SK-N-SH treated with all-trans-retinoic acid at 6 μM for 48 hours (cell line): ENCODE results near the gene UGT1A5.

Experiments
- ATAC-seq: fragments of 200-7000 bp; cut with Tn5 transposase; 3 replicates; pipeline ENCODE4 v1.9.1; 2020; ENCODE audit warnings: mild to moderate bottlenecking, moderate library complexity
- ARNTL ChIP-seq: fragments of 450-650 bp; formaldehyde crosslinking; IDR thresholded peaks from 2 replicates; pipeline ENCODE4 v1.5.0; 2020; ENCODE audit warnings: low read depth, mild to moderate bottlenecking, moderate library complexity, borderline replicate concordance
- BACH2 ChIP-seq: fragments of 250-450 bp; sonication (Bioruptor Pico); IDR thresholded peaks from 2 replicates; pipeline ENCODE4 v1.9.0; 2021; ENCODE audit warnings: mild to moderate bottlenecking, borderline replicate concordance
- CREB5 ChIP-seq: fragments of 250-450 bp; sonication (Bioruptor Pico); IDR thresholded peaks from 2 replicates; pipeline ENCODE4 v1.5.1; 2020; ENCODE audit warnings: low read depth, mild to moderate bottlenecking, moderate library complexity
- CSDC2 ChIP-seq: fragments of 250-450 bp; sonication (Bioruptor Pico); IDR thresholded peaks from 2 replicates; pipeline ENCODE4 v1.5.0; 2020; ENCODE audit warnings: mild to moderate bottlenecking, moderate library complexity
- CSRNP3 ChIP-seq: fragments of 250-450 bp; sonication (Bioruptor Pico); IDR thresholded peaks from 2 replicates; pipeline ENCODE4 v1.5.1; 2021; ENCODE audit warnings: mild to moderate bottlenecking, moderate library complexity
- ESRRG ChIP-seq: fragments of 250-450 bp; sonication (Bioruptor Pico); IDR thresholded peaks from 2 replicates; pipeline ENCODE4 v1.6.1; 2021; ENCODE audit warnings: mild to moderate bottlenecking
- GLIS3 ChIP-seq: fragments of 250-450 bp; sonication (Bioruptor Pico); IDR thresholded peaks from 2 replicates; pipeline ENCODE4 v1.5.0; 2020; ENCODE audit warnings: mild to moderate bottlenecking, moderate library complexity
- ISL1 ChIP-seq: fragments of 250-450 bp; sonication (Bioruptor Pico); IDR thresholded peaks from 2 replicates; pipeline ENCODE4 v2.1.2; 2022; ENCODE audit warnings: mild to moderate bottlenecking, moderate library complexity
- PPARA ChIP-seq: fragments of 250-450 bp; sonication (Bioruptor Pico); IDR thresholded peaks from 2 replicates; pipeline ENCODE4 v1.5.0; 2020; ENCODE audit warnings: mild to moderate bottlenecking, borderline replicate concordance
- RARB ChIP-seq: fragments of 250-450 bp; sonication (Bioruptor Pico); IDR thresholded peaks from 2 replicates; pipeline ENCODE4 v1.8.0; 2021; ENCODE audit warnings: mild to moderate bottlenecking, moderate library complexity
- SNAI2 ChIP-seq: fragments of 250-450 bp; sonication (Bioruptor Pico); IDR thresholded peaks from 2 replicates; pipeline ENCODE4 v1.5.0; 2020; ENCODE audit warnings: mild to moderate bottlenecking, moderate library complexity
- TOX ChIP-seq: fragments of 250-450 bp; sonication (Bioruptor Pico); IDR thresholded peaks from 2 replicates; pipeline ENCODE4 v1.8.0; 2021; ENCODE audit warnings: mild to moderate bottlenecking, moderate library complexity, borderline replicate concordance
- TSHZ2 ChIP-seq: fragments of 250-450 bp; sonication (Bioruptor Pico); IDR thresholded peaks from 2 replicates; pipeline ENCODE4 v1.5.0; 2020; ENCODE audit warnings: mild to moderate bottlenecking, moderate library complexity
- ZC3H10 ChIP-seq: fragments of 250-450 bp; sonication (Bioruptor Pico); IDR thresholded peaks from 2 replicates; pipeline ENCODE4 v1.5.1; 2021; ENCODE audit warnings: mild to moderate bottlenecking, moderate library complexity
- ZFP3 ChIP-seq: fragments of 250-450 bp; sonication (Bioruptor Pico); IDR thresholded peaks from 2 replicates; pipeline ENCODE4 v1.5.0; 2020; ENCODE audit warnings: mild to moderate bottlenecking, moderate library complexity
- ZFP30 ChIP-seq: fragments of 450-650 bp; formaldehyde crosslinking; IDR thresholded peaks from 2 replicates; pipeline ENCODE4 v1.5.0; 2022; ENCODE audit warnings: mild to moderate bottlenecking, moderate library complexity
- ZNF565 ChIP-seq: fragments of 450-650 bp; formaldehyde crosslinking; conservative IDR thresholded peaks from 2 replicates; pipeline ENCODE4 v1.5.0; 2020; ENCODE audit warnings: low read depth, mild to moderate bottlenecking, moderate library complexity
- ZNF70 ChIP-seq: fragments of 450-650 bp; formaldehyde crosslinking; IDR thresholded peaks from 2 replicates; pipeline ENCODE4 v1.5.0; 2020; ENCODE audit warnings: mild to moderate bottlenecking, moderate library complexity
- TF ChIP-seq, protein P1 (sequence below): fragments of 250-450 bp; sonication (Bioruptor Pico); IDR thresholded peaks from 2 replicates; pipeline ENCODE4 v1.8.0; 2020; ENCODE audit warnings: mild to moderate bottlenecking, moderate library complexity, borderline replicate concordance

Gene UGT1A5

DNA sequence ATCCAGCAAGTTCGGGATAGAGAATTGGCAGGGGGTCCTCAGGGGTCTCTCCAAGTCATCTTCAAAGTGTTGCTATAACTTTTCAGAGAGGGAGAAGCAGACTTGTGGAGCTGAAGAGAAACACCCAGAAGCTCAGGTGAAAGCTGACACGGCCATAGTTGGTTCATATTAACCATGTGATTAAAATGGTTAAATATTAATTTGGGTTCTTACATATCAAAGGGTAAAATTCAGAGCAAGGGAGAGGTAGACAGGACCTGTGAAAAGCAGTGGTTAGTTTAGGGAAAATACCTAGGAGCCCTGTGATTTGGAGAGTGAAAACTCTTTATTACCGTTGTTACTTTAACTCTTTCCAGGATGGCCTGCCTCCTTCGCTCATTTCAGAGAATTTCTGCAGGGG is 20.1 kb upstream of the UGT1A5 start, which contains the start of gene UGT1A6:
Gene UGT1A6, plus strand, starts transcription at position 243 of the 400 bp plus-strand sequence. Its CDS starts 115 bp downstream, at position 358.
- ATAC-seq = no peak
- TF ChIP-seq PPARA (no peak), ZNF565 (no peak), CREB5 (CRISPR knock-in tag) (no peak), CSRNP3 (CRISPR knock-in tag) (no peak), TSHZ2 (CRISPR knock-in tag) (no peak), SNAI2 (CRISPR knock-in tag) (no peak), ISL1 (CRISPR knock-in tag) (no peak), CSDC2 (CRISPR knock-in tag) (no peak)

DNA sequence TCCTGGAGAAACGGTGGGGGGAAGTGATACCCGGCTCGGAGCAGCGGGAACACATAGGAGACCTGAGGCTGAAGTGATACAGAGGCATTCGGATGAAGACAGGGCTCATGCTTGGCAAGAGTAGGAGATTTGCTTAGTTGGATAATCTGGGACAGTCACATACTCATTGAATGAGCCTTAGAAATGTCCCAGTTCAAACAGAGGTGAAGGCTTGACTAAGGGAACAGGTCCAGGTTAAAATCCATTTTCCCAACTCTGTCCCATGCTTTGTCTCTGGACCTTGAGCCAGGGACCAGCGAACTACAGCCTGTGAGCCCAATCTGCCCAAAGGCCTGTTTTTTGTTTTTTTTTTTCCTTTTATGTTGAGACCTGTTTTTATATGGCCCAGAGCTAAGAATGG is 18.7 kb upstream of the UGT1A5 start:
- ATAC-seq = no peak
- no peak for TF ChIP-seq ZFP30 (CRISPR knock-in tag)
- no peak for TF ChIP-seq ZFP3 (CRISPR knock-in tag)
- TF ChIP-seq ESRRG = no peak
- TF ChIP-seq PPARA = no peak
- no peak for TF ChIP-seq ARNTL
- TF ChIP-seq BACH2 (CRISPR knock-in tag) = no peak
- no peak for TF ChIP-seq CREB5 (CRISPR knock-in tag)
- no peak for TF ChIP-seq GLIS3 (CRISPR knock-in tag)

DNA sequence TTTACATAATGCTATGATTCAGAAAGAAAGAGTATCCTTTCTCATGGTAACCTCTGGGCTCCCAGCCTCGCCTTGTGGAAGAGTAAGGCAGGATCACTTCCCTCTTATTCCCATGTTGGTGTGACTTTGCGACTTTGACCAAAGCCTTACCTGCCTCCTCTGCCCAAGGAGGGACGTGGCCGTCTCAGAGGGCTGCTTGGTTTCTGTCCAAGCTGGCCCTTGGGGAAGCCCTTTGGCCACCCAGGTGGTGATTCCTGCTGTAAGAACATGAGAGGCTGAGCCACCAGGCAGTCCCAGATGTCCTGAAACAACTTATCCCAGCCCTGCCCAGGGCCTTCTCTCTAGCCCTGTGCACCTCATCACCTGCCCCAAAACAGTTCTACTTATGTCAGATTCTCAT is 14.0 kb upstream of the UGT1A5 start:
- TF ChIP-seq SNAI2 (CRISPR knock-in tag) = no peak
- TF ChIP-seq CSRNP3 (CRISPR knock-in tag) = no peak
- TF ChIP-seq TOX (CRISPR knock-in tag) = no peak
- TF ChIP-seq ZNF70 = no peak
- TF ChIP-seq ZNF565 = no peak
- TF ChIP-seq ESRRG = no peak
- no peak for TF ChIP-seq CREB5 (CRISPR knock-in tag)
- TF ChIP-seq ZFP30 (CRISPR knock-in tag) = no peak
- no peak for TF ChIP-seq RARB
- no peak for TF ChIP-seq ARNTL
- TF ChIP-seq GLIS3 (CRISPR knock-in tag) = no peak
- no peak for TF ChIP-seq ZC3H10
- TF ChIP-seq, all 23 proteins: peak for 0
- ATAC-seq = no peak

DNA sequence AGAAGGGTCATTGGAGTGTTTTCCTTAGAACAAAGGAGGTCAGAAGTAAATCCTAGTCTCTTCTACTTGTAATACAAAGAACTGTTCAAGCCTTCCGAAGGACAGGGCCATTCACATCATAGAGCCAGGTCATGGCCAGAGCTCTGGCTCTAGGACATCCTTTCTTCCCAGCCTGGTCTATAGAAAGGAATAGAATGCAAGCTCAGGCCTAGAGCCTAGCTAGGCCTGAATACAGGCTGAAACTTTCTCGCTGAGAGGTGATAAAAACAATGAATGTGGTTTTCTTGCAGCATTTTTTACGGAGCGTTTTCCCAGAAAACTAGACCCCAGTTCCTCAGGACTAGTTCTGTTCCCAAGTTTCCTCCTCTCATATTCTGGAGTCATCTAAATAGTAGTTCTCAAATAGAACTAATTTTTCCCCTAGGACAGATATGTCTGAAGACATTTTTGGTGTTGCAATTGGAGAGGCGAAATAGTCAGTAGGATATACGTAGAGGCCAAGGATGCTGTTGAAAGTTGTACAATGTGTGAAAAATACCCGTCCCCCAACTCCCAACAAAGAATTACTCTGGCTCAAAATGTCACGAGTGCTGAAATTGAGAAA is 13.2 kb upstream of the UGT1A5 start:
- TF ChIP-seq SNAI2 (CRISPR knock-in tag) (0 out of 2 replicates have a peak, but pooled peaks have one; percentile 11), ARNTL (no peak), TSHZ2 (CRISPR knock-in tag) (no peak), BACH2 (CRISPR knock-in tag) (no peak), ZC3H10 (no peak), PPARA (no peak)
- TF ChIP-seq, protein P1, sequence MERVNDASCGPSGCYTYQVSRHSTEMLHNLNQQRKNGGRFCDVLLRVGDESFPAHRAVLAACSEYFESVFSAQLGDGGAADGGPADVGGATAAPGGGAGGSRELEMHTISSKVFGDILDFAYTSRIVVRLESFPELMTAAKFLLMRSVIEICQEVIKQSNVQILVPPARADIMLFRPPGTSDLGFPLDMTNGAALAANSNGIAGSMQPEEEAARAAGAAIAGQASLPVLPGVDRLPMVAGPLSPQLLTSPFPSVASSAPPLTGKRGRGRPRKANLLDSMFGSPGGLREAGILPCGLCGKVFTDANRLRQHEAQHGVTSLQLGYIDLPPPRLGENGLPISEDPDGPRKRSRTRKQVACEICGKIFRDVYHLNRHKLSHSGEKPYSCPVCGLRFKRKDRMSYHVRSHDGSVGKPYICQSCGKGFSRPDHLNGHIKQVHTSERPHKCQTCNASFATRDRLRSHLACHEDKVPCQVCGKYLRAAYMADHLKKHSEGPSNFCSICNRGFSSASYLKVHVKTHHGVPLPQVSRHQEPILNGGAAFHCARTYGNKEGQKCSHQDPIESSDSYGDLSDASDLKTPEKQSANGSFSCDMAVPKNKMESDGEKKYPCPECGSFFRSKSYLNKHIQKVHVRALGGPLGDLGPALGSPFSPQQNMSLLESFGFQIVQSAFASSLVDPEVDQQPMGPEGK = no peak
- no peak for ATAC-seq
